C4-2B (cell line): ENCODE measurements around the gene ST7.

Source experiments
- H3K27ac ChIP-seq: fragments of 450-650 bp; 2 replicates; pipeline ENCODE4 v1.5.1; 2017
- CTCF ChIP-seq: fragments of 450-650 bp; conservative IDR thresholded peaks from 2 replicates; pipeline ENCODE4 v1.5.1; 2017; ENCODE audit warnings: mild to moderate bottlenecking
- ZFX ChIP-seq: fragments of 450-650 bp; IDR thresholded peaks from 2 replicates; pipeline ENCODE4 v1.6.1; 2017

Gene ST7

GRCh38 chr7:117270371-117270770 lies 317.1 kb downstream of the ST7 start:
- TF ChIP-seq ZFX (no peak), CTCF (no peak)
- no peak overlapping the region for H3K27ac ChIP-seq

- no peak overlapping the region for H3K27ac ChIP-seq
Measured at GRCh38 chr7:117271566-117271965, 318.3 kb downstream of the ST7 start.

DNA sequence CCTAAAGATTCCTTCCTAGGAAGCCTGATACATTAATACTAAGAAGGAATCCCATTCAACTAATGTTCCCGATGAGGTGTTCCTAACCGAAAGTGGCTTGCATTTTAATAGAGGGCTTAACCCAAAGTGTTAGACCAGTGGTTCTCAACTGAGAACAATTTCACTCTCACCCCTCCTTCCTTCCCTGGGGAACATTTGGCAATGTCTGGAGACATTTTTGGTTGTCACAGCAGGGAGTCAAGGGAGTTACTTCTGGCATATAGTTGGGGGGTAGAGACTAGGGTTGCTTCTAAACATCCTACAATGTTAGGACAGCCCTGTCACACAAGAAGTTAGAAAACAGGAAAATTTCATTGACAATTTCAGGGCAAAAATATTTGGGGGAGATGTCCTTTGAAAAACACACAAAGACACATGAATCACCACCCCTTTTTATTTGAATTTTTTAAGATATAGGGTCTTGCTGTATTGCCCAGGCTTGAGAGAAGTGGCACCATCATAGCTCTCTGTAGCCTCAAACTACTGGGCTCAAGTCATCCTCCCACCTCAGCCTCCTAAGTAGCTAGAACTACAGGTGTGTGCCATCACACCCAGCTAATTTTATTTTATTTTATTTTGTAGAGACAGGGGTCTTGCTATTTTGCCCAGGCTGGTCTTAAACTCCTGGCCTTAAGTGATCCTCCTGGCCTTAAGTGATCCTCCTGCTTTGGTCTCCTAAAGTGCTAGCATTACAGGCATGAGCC lies 318.9 kb downstream of the ST7 start:
- TF ChIP-seq ZFX, result no peak
- TF ChIP-seq CTCF, result no peak
- H3K27ac ChIP-seq, result no peak overlapping the region

More at GRCh38 chr7:117271566-117271965, 318.3 kb downstream of the ST7 start:
- TF ChIP-seq ZFX (no peak), CTCF (no peak)

DNA sequence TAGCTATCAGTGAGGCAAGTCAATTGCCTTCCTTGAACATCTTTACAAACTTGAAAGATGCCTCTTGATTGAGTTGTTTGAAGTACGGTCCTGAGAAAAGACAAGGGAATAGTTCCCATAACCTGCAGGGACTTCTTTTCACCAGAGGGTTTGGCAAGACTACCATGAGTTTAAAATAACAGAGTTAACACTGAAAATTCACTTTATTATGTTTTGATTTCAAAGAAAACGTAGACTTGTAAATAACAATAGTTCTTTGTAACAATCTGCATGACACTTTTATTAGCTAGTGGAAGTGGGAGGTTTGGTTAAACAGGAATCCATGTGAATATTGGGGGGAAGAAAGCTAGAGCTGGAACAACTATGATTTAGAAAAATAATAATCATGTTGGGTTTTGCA lies 320.0 kb downstream of the ST7 start:
- no peak for TF ChIP-seq ZFX
- TF ChIP-seq CTCF, result no peak
- H3K27ac ChIP-seq, result no peak overlapping the region

- H3K27ac ChIP-seq, result no peak overlapping the region
- TF ChIP-seq CTCF (no peak), ZFX (no peak)
Measured at GRCh38 chr7:117273814-117274225, 320.5 kb downstream of the ST7 start.

- TF ChIP-seq CTCF (no peak), ZFX (no peak)
- no peak overlapping the region for H3K27ac ChIP-seq
Measured at GRCh38 chr7:117274951-117275350, 321.6 kb downstream of the ST7 start.

DNA sequence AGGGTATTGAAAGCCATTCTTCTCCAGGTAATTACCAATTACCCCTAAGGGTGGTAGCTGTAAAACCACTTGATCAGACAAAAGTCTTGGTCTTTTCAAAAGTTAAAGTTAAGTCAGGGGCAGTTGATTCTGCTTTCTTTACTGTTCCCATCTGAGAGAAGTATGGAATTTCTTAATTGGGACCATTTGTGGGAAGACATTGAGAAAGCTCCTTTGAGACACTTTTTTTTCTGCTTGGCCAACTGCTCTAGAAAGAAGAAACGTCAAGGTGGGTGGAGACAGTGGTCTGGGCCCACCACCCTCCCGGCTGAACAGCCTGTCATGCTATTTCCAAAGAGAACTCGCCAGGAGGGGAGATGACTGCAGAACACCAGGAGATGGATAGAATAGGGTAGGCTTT lies 324.3 kb downstream of the ST7 start:
- TF ChIP-seq CTCF (no peak), ZFX (no peak)
- H3K27ac ChIP-seq, result no peak overlapping the region
